Urinary bladder (tissue), 4 donors: ENCODE results near the gene SORCS2. TPM values are rescaled to one million over a fixed set of nuclear protein-coding genes. Genes with fewer than 3 reads are reported as not detected.

ENCODE experiments used
- DNase-seq: peaks from one replicate; pipeline ENCODE4 v3.0.0-alpha.2; 2015; ENCODE audit errors: extremely low spot score
- H3K27ac ChIP-seq: one replicate; pipeline ENCODE4 v1.5.1; 2013; ENCODE audit warnings: low read depth, mild to moderate bottlenecking, moderate library complexity
- H3K36me3 ChIP-seq: one replicate; pipeline ENCODE4 v1.6.1; 2013; ENCODE audit warnings: mild to moderate bottlenecking, moderate library complexity; ENCODE audit not compliant: insufficient read depth
- H3K4me1 ChIP-seq: one replicate; pipeline ENCODE4 v1.6.1; 2013; ENCODE audit warnings: mild to moderate bottlenecking, moderate library complexity; ENCODE audit not compliant: insufficient read depth
- H3K4me3 ChIP-seq: one replicate; pipeline ENCODE4 v1.5.1; 2013; ENCODE audit warnings: low read depth, low read length
- WGBS: extraction: QIAGEN DNeasy Blood & Tissue Kit; methylation state at CpG from one replicate; pipeline ENCODE4 v1.1.7; 2013; 5-methylcytosine and 5-hydroxymethylcytosine counted together
- polyA plus RNA-seq: library from polyadenylated mRNA; stranded (reverse); fragments of 200-250 nt; gene quantifications from one replicate; pipeline ENCODE4 v1.2.3, GENCODE V29; 2013
- total RNA-seq: library from RNA; depleted of rRNA; stranded (reverse); fragments of >200 nt; gene quantifications from one replicate; pipeline ENCODE4 v1.2.3, GENCODE V29; 2014
- donor health status: healthy with polysubstance abuse.
- donor health status: healthy.

SORCS2 gene
- total and polyA plus RNA-seq, 2 donors = 5.3 to 10.8 TPM

- Histone ChIP-seq H3K36me3 (no peaks in the 10 kb centered on the region), H3K4me3 (no peak overlapping the region), H3K27ac (no peak overlapping the region), H3K4me1 (no peaks in the 10 kb centered on the region)
- WGBS = 80% methylated on average over 13 of the region's 13 CpGs
- DNase-seq = no peak
These were observed 177.2 kb downstream of the SORCS2 start for GRCh38 chr4:7369511-7369910.

- Histone ChIP-seq H3K4me1 (no peaks in the 10 kb centered on the region), H3K4me3 (no peak overlapping the region), H3K36me3 (no peaks in the 10 kb centered on the region), H3K27ac (no peak overlapping the region)
- no peak for DNase-seq
- 95% methylated on average over 7 of the region's 7 CpGs for WGBS
These were observed 177.7 kb downstream of the SORCS2 start for GRCh38 chr4:7370038-7370437.

- 79% methylated on average over 31 of the region's 31 CpGs for WGBS
- DNase-seq = no peak
- no peaks in the 10 kb centered on the region for H3K4me1 ChIP-seq
- H3K4me3 ChIP-seq = no peak overlapping the region
- no peaks in the 10 kb centered on the region for H3K36me3 ChIP-seq
- no peak overlapping the region for H3K27ac ChIP-seq
These were observed 179.0 kb downstream of the SORCS2 start for GRCh38 chr4:7371210-7371941.

GRCh38 chr4:7372673-7373072, 180.3 kb downstream of the SORCS2 start:
- no peak for DNase-seq
- WGBS = 81% methylated on average over 13 of the region's 13 CpGs
- Histone ChIP-seq H3K36me3 (no peaks in the 10 kb centered on the region), H3K27ac (no peak overlapping the region), H3K4me1 (no peaks in the 10 kb centered on the region), H3K4me3 (no peak overlapping the region)

- H3K36me3 ChIP-seq = no peaks in the 10 kb centered on the region
- no peak for DNase-seq
- 96% methylated on average over 10 of the region's 10 CpGs for WGBS
- no peak overlapping the region for H3K4me3 ChIP-seq
- no peaks in the 10 kb centered on the region for H3K4me1 ChIP-seq
- H3K27ac ChIP-seq = no peak overlapping the region
These were observed 182.2 kb downstream of the SORCS2 start for GRCh38 chr4:7374571-7374970.

- Histone ChIP-seq H3K4me3 (no peak overlapping the region), H3K27ac (no peak overlapping the region), H3K4me1 (no peaks in the 10 kb centered on the region), H3K36me3 (no peaks in the 10 kb centered on the region)
- DNase-seq = no peak
- 66% methylated on average over 9 of the region's 9 CpGs for WGBS
These were observed 183.1 kb downstream of the SORCS2 start for GRCh38 chr4:7375427-7375826.

- H3K4me3 ChIP-seq = no peak overlapping the region
- no peaks in the 10 kb centered on the region for H3K36me3 ChIP-seq
- WGBS = 76% methylated on average over 15 of the region's 15 CpGs
- H3K4me1 ChIP-seq = no peaks in the 10 kb centered on the region
- DNase-seq = no peak
- H3K27ac ChIP-seq = no peak overlapping the region
These were observed 185.0 kb downstream of the SORCS2 start for GRCh38 chr4:7377223-7377865.

GRCh38 chr4:7379186-7379585, 186.8 kb downstream of the SORCS2 start:
- Histone ChIP-seq H3K4me1 (no peaks in the 10 kb centered on the region), H3K4me3 (no peak overlapping the region), H3K27ac (no peak overlapping the region), H3K36me3 (no peaks in the 10 kb centered on the region)
- WGBS = 87% methylated on average over 9 of the region's 9 CpGs
- no peak for DNase-seq

- no peak overlapping the region for H3K4me3 ChIP-seq
- no peaks in the 10 kb centered on the region for H3K36me3 ChIP-seq
- no peak for DNase-seq
- WGBS = 73% methylated on average over 6 of the region's 6 CpGs
- no peaks in the 10 kb centered on the region for H3K4me1 ChIP-seq
- no peak overlapping the region for H3K27ac ChIP-seq
These were observed 187.4 kb downstream of the SORCS2 start for GRCh38 chr4:7379719-7380118.

- DNase-seq = no peak
- Histone ChIP-seq H3K27ac (no peak overlapping the region), H3K4me1 (no peaks in the 10 kb centered on the region), H3K36me3 (no peaks in the 10 kb centered on the region), H3K4me3 (no peak overlapping the region)
- 58% methylated on average over 9 of the region's 9 CpGs for WGBS
These were observed 189.0 kb downstream of the SORCS2 start for GRCh38 chr4:7381221-7381889.

- H3K27ac ChIP-seq = no peak overlapping the region
- no peak for DNase-seq
- H3K4me3 ChIP-seq = no peak overlapping the region
- H3K4me1 ChIP-seq = no peaks in the 10 kb centered on the region
- no peaks in the 10 kb centered on the region for H3K36me3 ChIP-seq
- 92% methylated on average over 9 of the region's 9 CpGs for WGBS
These were observed 189.7 kb downstream of the SORCS2 start for GRCh38 chr4:7381890-7382633.

- no peak for DNase-seq
- no peak overlapping the region for H3K4me3 ChIP-seq
- no peaks in the 10 kb centered on the region for H3K4me1 ChIP-seq
- 73% methylated on average over 8 of the region's 8 CpGs for WGBS
- no peak overlapping the region for H3K27ac ChIP-seq
- H3K36me3 ChIP-seq = no peaks in the 10 kb centered on the region
These were observed 190.3 kb downstream of the SORCS2 start for GRCh38 chr4:7382634-7383014.

GRCh38 chr4:7383266-7383665, 190.9 kb downstream of the SORCS2 start:
- DNase-seq = no peak
- no peak overlapping the region for H3K4me3 ChIP-seq
- no peaks in the 10 kb centered on the region for H3K4me1 ChIP-seq
- no peaks in the 10 kb centered on the region for H3K36me3 ChIP-seq
- 80% methylated on average over 8 of the region's 8 CpGs for whole genome bisulfite sequencing
- H3K27ac ChIP-seq = no peak overlapping the region
